ENCODE results near the gene TAF1B. TPM values are rescaled to one million over a fixed set of nuclear protein-coding genes. Genes with fewer than 3 reads are reported as not detected.

TAF1B gene
- total RNA-seq, 1 experiment from 2014 or later = 24.8 TPM

- no TSS peak for BruUV-seq (replicated peaks)
- Histone ChIP-seq H3F3A (ENCODE audit: insufficient read depth, low read depth) (peaks cover 50% of the 10 kb centered on the region), H3K27ac (peak overlapping the region; percentile 86), H3K36me3 (ENCODE audit: low read depth) (peaks cover 45% of the 10 kb centered on the region), H2AFZ (no peak overlapping the region), H3K4me2 (peak overlapping the region; percentile 88), H3K9me2 (ENCODE audit: insufficient read depth) (no peaks in the 10 kb centered on the region), H3K27me3 (ENCODE audit: insufficient read depth, low read depth) (no peaks in the 10 kb centered on the region), H4K20me1 (ENCODE audit: insufficient read depth) (no peaks in the 10 kb centered on the region), H3K4me1 (replicated peaks; ENCODE audit: insufficient read depth) (peaks cover 48% of the 10 kb centered on the region), H3K79me2 (ENCODE audit: low read depth) (peaks cover 62% of the 10 kb centered on the region), H3K9me3 (ENCODE audit: insufficient read depth, low read depth) (no peaks in the 10 kb centered on the region), H3K4me3 (no peak overlapping the region)
- peak in 1 of 2 experiments; percentile 52 for DNase-seq
- ChIA-PET POLR2A (ENCODE audit: unreplicated experiment) (interaction anchor here (0.6 kb wide), 3 partner anchors 218 to 844 kb away, joined by 4 to 5 read pairs (median 4); partner anchors contain the start of gene MBOAT2), CTCF (interaction anchor here (0.6 kb wide), 1 partner anchor 48 kb away, joined by 9 read pairs; no protein-coding TSS in a partner anchor)
- TF ChIP-seq EZH2 (IDR thresholded peaks at IDR 0.05; ENCODE audit: low read depth) = no peak
- no peak for TF ChIP-seq CTCF (conservative IDR thresholded peaks at IDR 0.05)
- intact Hi-C loops (cut with micrococcal nuclease; ENCODE audit: unreplicated experiment) = loop anchor here (2.0 kb wide), 1 partner anchor 48 kb away; no protein-coding TSS in a partner anchor
Measured at GRCh38 chr2:9847140-9847539, 3.9 kb downstream of the TAF1B start.

- Histone ChIP-seq H3K27me3 (ENCODE audit: insufficient read depth, low read depth) (no peaks in the 10 kb centered on the region), H3K9me3 (ENCODE audit: insufficient read depth, low read depth) (peaks cover 12% of the 10 kb centered on the region), H4K20me1 (ENCODE audit: insufficient read depth) (no peaks in the 10 kb centered on the region), H3K79me2 (ENCODE audit: low read depth) (peaks cover 16% of the 10 kb centered on the region), H3K4me1 (replicated peaks; ENCODE audit: insufficient read depth) (peaks cover 1% of the 10 kb centered on the region), H3K36me3 (ENCODE audit: low read depth) (peaks cover 83% of the 10 kb centered on the region), H3K9me2 (ENCODE audit: insufficient read depth) (no peaks in the 10 kb centered on the region), H3F3A (ENCODE audit: insufficient read depth, low read depth) (peaks cover 2% of the 10 kb centered on the region; the same call in 1 of the 2 replicates), H3K27ac (no peak overlapping the region), H3K4me2 (no peak overlapping the region), H2AFZ (no peak overlapping the region), H3K4me3 (no peak overlapping the region)
- TF ChIP-seq EZH2 (IDR thresholded peaks at IDR 0.05; ENCODE audit: low read depth) = no peak
- TF ChIP-seq CTCF (conservative IDR thresholded peaks at IDR 0.05) = no peak
- no TSS peak for BruUV-seq (replicated peaks)
- ChIA-PET POLR2A (ENCODE audit: unreplicated experiment) (no interaction called here), CTCF (interaction anchor here (0.7 kb wide), 1 partner anchor 18 kb away, joined by 4 read pairs; no protein-coding TSS in a partner anchor)
- no peak for DNase-seq
- intact Hi-C loops (cut with micrococcal nuclease; ENCODE audit: unreplicated experiment) = no loop called here
Measured at GRCh38 chr2:9852881-9853280, 9.6 kb downstream of the TAF1B start.

GRCh38 chr2:9857814-9858729, 14.8 kb downstream of the TAF1B start:
- H2AFZ ChIP-seq = no peak overlapping the region
- CTCF ChIA-PET = no interaction called here
- POLR2A ChIA-PET (ENCODE audit: unreplicated experiment) = no interaction called here
- no peaks in the 10 kb centered on the region for H3K27me3 ChIP-seq (ENCODE audit: insufficient read depth, low read depth)
- H3K9me2 ChIP-seq (ENCODE audit: insufficient read depth) = no peaks in the 10 kb centered on the region
- no peak for TF ChIP-seq EZH2 (IDR thresholded peaks at IDR 0.05; ENCODE audit: low read depth)
- no peak for TF ChIP-seq CTCF (conservative IDR thresholded peaks at IDR 0.05)
- H4K20me1 ChIP-seq (ENCODE audit: insufficient read depth) = no peaks in the 10 kb centered on the region
- no peak for DNase-seq
- H3K79me2 ChIP-seq (ENCODE audit: low read depth) = no peaks in the 10 kb centered on the region
- H3F3A ChIP-seq (ENCODE audit: insufficient read depth, low read depth) = no peaks in the 10 kb centered on the region
- H3K4me2 ChIP-seq = no peak overlapping the region
- no peaks in the 10 kb centered on the region for H3K4me1 ChIP-seq (replicated peaks; ENCODE audit: insufficient read depth)
- BruUV-seq (replicated peaks) = no TSS peak
- peaks cover 73% of the 10 kb centered on the region for H3K36me3 ChIP-seq (ENCODE audit: low read depth)
- intact Hi-C loops (cut with micrococcal nuclease; ENCODE audit: unreplicated experiment) = no loop called here
- H3K4me3 ChIP-seq = no peak overlapping the region
- no peak overlapping the region for H3K27ac ChIP-seq
- peaks cover 39% of the 10 kb centered on the region for H3K9me3 ChIP-seq (ENCODE audit: insufficient read depth, low read depth)
